Neuronal stem cell (in vitro differentiated cells): ENCODE results near the gene AP1M2. TPM values are rescaled to one million over a fixed set of nuclear protein-coding genes. Genes with fewer than 3 reads are reported as not detected.

ENCODE experiments used
- small RNA-seq: library from polyadenylated mRNA; stranded (forward); fragments of <200 nt; extraction: miRNeasy Mini kit (QIAGEN cat#:217004); gene quantifications from one replicate; pipeline ENCODE3, GENCODE V24; 2013; ENCODE audit not compliant: insufficient read depth

AP1M2 gene

Small RNA genes within 50 kb of the gene (small RNA-seq; reads per million reads assigned to genes)
- gene MIR1238, result not detected
- gene RNU7-140P, result not detected
